PC-3 (cell line): Measurements from ENCODE around the gene BPIFB3. TPM values are rescaled to one million over a fixed set of nuclear protein-coding genes. Genes with fewer than 3 reads are reported as not detected.
A peak's percentile ranks its signal among the peaks of the same experiment; 100 is the strongest.

Experiments used
- ATAC-seq: fragments of 200-7000 bp; cut with Tn5 transposase; 2 replicates; pipeline ENCODE4 v1.9.1; 2020; ENCODE audit warnings: mild to moderate bottlenecking, moderate library complexity
- BruUV-seq: library from RNA; stranded (reverse); fragments of 400-500 nt; replicated peaks from 2 replicates; lab custom pipeline; 2021; lab: Mats Ljungman, UMichigan
- CTCF ChIA-PET: fragments of 300-600 bp; sonication (Branson Sonifier 250); formaldehyde crosslinking; loops from one replicate; lab custom pipeline; 2022; ENCODE audit warnings: antibody characterized with exemption; lab: Charles Lee
- POLR2A ChIA-PET: fragments of 300-600 bp; sonication (Branson Sonifier 250); formaldehyde crosslinking; loops from one replicate; lab custom pipeline; 2022; ENCODE audit warnings: antibody characterized with exemption; ENCODE audit not compliant: unreplicated experiment; lab: Charles Lee
- DNase-seq: peaks from one replicate; pipeline ENCODE4 v3.0.0-alpha.2; 2015
- H2AFZ ChIP-seq: fragments of 300-600 bp; sonication (generic); 2 replicates; pipeline ENCODE4 v1.6.0; 2016; ENCODE audit warnings: antibody characterized with exemption, low read length
- H3F3A ChIP-seq: fragments of 300-600 bp; sonication (generic); one replicate; pipeline ENCODE4 v1.6.0; 2017; ENCODE audit warnings: antibody characterized with exemption, low read length, control low read depth, mild to moderate bottlenecking; ENCODE audit not compliant: unreplicated experiment
- H3K27ac ChIP-seq: fragments of 300-600 bp; sonication (generic); 2 replicates; pipeline ENCODE4 v1.5.1; 2016; ENCODE audit warnings: mild to moderate bottlenecking, low read length
- H3K27me3 ChIP-seq: fragments of 300-600 bp; sonication (generic); 2 replicates; pipeline ENCODE4 v1.6.1; 2016; ENCODE audit warnings: low read length, mixed read lengths
- H3K36me3 ChIP-seq: fragments of 300-600 bp; sonication (generic); 2 replicates; pipeline ENCODE4 v1.6.1; 2016; ENCODE audit warnings: low read depth, mixed run types, low read length, mixed read lengths
- H3K4me1 ChIP-seq: fragments of 300-600 bp; sonication (generic); 2 replicates; pipeline ENCODE4 v1.5.1; 2016; ENCODE audit warnings: low read length; ENCODE audit not compliant: insufficient read depth
- H3K4me2 ChIP-seq: fragments of 300-600 bp; sonication (generic); 2 replicates; pipeline ENCODE4 v1.6.0; 2016; ENCODE audit warnings: low read length
- H3K4me3 ChIP-seq: fragments of 300-600 bp; sonication (generic); 2 replicates; pipeline ENCODE4 v1.5.1; 2016; ENCODE audit warnings: mild to moderate bottlenecking, low read length, mixed read lengths
- H3K79me2 ChIP-seq: fragments of 300-600 bp; sonication (generic); 2 replicates; pipeline ENCODE4 v1.6.1; 2017; ENCODE audit warnings: low read length, mixed read lengths
- H3K9ac ChIP-seq: fragments of 300-600 bp; sonication (generic); 2 replicates; pipeline ENCODE4 v1.6.0; 2016; ENCODE audit warnings: mild to moderate bottlenecking, low read length
- H3K9me2 ChIP-seq: fragments of 300-600 bp; sonication (generic); replicated peaks from 2 replicates; pipeline ENCODE4 v1.6.1; 2016; ENCODE audit warnings: mixed run types, low read length, mixed read lengths
- H3K9me3 ChIP-seq: fragments of 300-600 bp; sonication (generic); 2 replicates; pipeline ENCODE4 v1.6.1; 2016; ENCODE audit warnings: low read length, mixed read lengths
- H4K20me1 ChIP-seq: fragments of 300-600 bp; sonication (generic); 2 replicates; pipeline ENCODE4 v1.6.1; 2016; ENCODE audit warnings: low read length, mixed read lengths
- CTCF ChIP-seq: fragments of 300-600 bp; sonication (generic); conservative IDR thresholded peaks from 2 replicates; pipeline ENCODE4 v1.5.1; 2017; ENCODE audit warnings: antibody characterized with exemption, low read depth, mild to moderate bottlenecking, low read length
- EZH2 ChIP-seq: fragments of 300-600 bp; sonication (generic); IDR thresholded peaks from one replicate; pipeline ENCODE4 v1.6.1; 2017; ENCODE audit warnings: antibody characterized with exemption, mild to moderate bottlenecking, low read length; ENCODE audit not compliant: unreplicated experiment
- EZH2phosphoT487 ChIP-seq: fragments of 300-600 bp; sonication (generic); IDR thresholded peaks from 2 replicates; pipeline ENCODE4 v1.6.1; 2018; ENCODE audit warnings: mild to moderate bottlenecking, antibody characterized with exemption, low read length, borderline replicate concordance
- intact Hi-C: fragments of 100-400 bp; cut with micrococcal nuclease; formaldehyde crosslinking; loops from 2 replicates; pipeline ENCODE4 v1.9.0; 2023
- total RNA-seq: library from RNA; depleted of rRNA; stranded (reverse); fragments of >200 nt; gene quantifications from 2 replicates; pipeline ENCODE4 v1.2.3, GENCODE V29; 2014

The BPIFB3 gene
- total RNA-seq, 1 experiment from 2014 or later, result not detected

GRCh38 chr20:33008336-33009213 lies 45.1 kb upstream of the BPIFB3 start:
- ATAC-seq, result no peak
- no peak overlapping the region for H2AFZ ChIP-seq
- H3K36me3 ChIP-seq, result no peaks in the 10 kb centered on the region
- no peaks in the 10 kb centered on the region for H3K9me3 ChIP-seq
- POLR2A ChIA-PET, result no interaction called here
- H3K79me2 ChIP-seq, result no peaks in the 10 kb centered on the region
- intact Hi-C loops, result no loop called here
- peaks cover 29% of the 10 kb centered on the region for H3K27me3 ChIP-seq
- no peaks in the 10 kb centered on the region for H4K20me1 ChIP-seq
- TF ChIP-seq CTCF (no peak), EZH2 (no peak), EZH2phosphoT487 (no peak)
- H3K9ac ChIP-seq, result no peak overlapping the region
- BruUV-seq, result no TSS peak
- no peak overlapping the region for H3K4me3 ChIP-seq
- CTCF ChIA-PET, result interaction anchor here (0.6 kb wide), 1 partner anchor 106 kb away, joined by 3 read pairs; no protein-coding TSS in a partner anchor
- H3K4me1 ChIP-seq, result no peaks in the 10 kb centered on the region
- DNase-seq, result no peak
- no peaks in the 10 kb centered on the region for H3F3A ChIP-seq
- no peak overlapping the region for H3K4me2 ChIP-seq
- H3K27ac ChIP-seq, result no peak overlapping the region
- no peaks in the 10 kb centered on the region for H3K9me2 ChIP-seq

GRCh38 chr20:33009214-33010132 lies 44.2 kb upstream of the BPIFB3 start:
- ChIA-PET POLR2A (no interaction called here), CTCF (interaction anchor here (0.6 kb wide), 1 partner anchor 107 kb away, joined by 3 read pairs; no protein-coding TSS in a partner anchor)
- no peak overlapping the region for H3K4me3 ChIP-seq
- H3K4me2 ChIP-seq, result no peak overlapping the region
- no peaks in the 10 kb centered on the region for H3K36me3 ChIP-seq
- intact Hi-C loops, result no loop called here
- ATAC-seq, result peak; percentile 24
- H3K9me3 ChIP-seq, result no peaks in the 10 kb centered on the region
- H3K9ac ChIP-seq, result no peak overlapping the region
- no TSS peak for BruUV-seq
- peaks cover 38% of the 10 kb centered on the region for H3K27me3 ChIP-seq
- TF ChIP-seq EZH2, result no peak
- no peak for TF ChIP-seq CTCF
- TF ChIP-seq EZH2phosphoT487, result no peak
- H3K9me2 ChIP-seq, result no peaks in the 10 kb centered on the region
- no peak for DNase-seq
- no peaks in the 10 kb centered on the region for H3K79me2 ChIP-seq
- H2AFZ ChIP-seq, result no peak overlapping the region
- no peaks in the 10 kb centered on the region for H3F3A ChIP-seq
- no peaks in the 10 kb centered on the region for H4K20me1 ChIP-seq
- no peak overlapping the region for H3K27ac ChIP-seq
- no peaks in the 10 kb centered on the region for H3K4me1 ChIP-seq
